B cell (primary cell): Measurements from ENCODE around the gene UPF1. TPM values are rescaled to one million over a fixed set of nuclear protein-coding genes. Genes with fewer than 3 reads are reported as not detected.

Experiments used
- ATAC-seq: fragments of 200-7000 bp; cut with Tn5 transposase; one replicate; pipeline ENCODE4 v1.10.0; 2021; ENCODE audit warnings: low read depth, mild to moderate bottlenecking, moderate number of reproducible peaks, moderate library complexity
- CTCF ChIA-PET: fragments of 350-600 bp; sonication (Branson Sonifier 250); formaldehyde crosslinking; loops from one replicate; lab custom pipeline; 2021; ENCODE audit warnings: antibody characterized with exemption, inconsistent platforms; lab: Charles Lee
- POLR2A ChIA-PET: fragments of 350-600 bp; sonication (Branson Sonifier 250); formaldehyde crosslinking; loops from one replicate; lab custom pipeline; 2021; ENCODE audit warnings: antibody characterized with exemption; lab: Charles Lee
- DNase-seq: peaks from one replicate; pipeline ENCODE4 v3.0.0; 2013
- H2AFZ ChIP-seq: 2 replicates; pipeline ENCODE4 v1.6.1; 2012; ENCODE audit warnings: mild to moderate bottlenecking, low read depth, low read length; ENCODE audit not compliant: insufficient read depth, poor library complexity, severe bottlenecking
- H3K27ac ChIP-seq, 2 donors: 1 replicate in 1 of 2; 2 replicates in 1 of 2; pipeline ENCODE4 v1.5.1; 2012 to 2013; ENCODE audit warnings: low read length in 2 of 2, mild to moderate bottlenecking in 2 of 2, moderate library complexity in 1 of 2
- H3K27me3 ChIP-seq, 4 experiments: fragments of 200-600 bp in 1 of 4; sonication (generic) in 1 of 4; replicated peaks in 1 of 4; 1 replicate in 2 of 4; 2 replicates in 2 of 4; pipeline versions ENCODE4 v1.6.1 to v1.7.0; 2013 to 2016; ENCODE audit warnings: low read length in 3 of 4, mild to moderate bottlenecking in 2 of 4, mixed read lengths in 1 of 4, moderate library complexity in 1 of 4; ENCODE audit not compliant: insufficient read depth in 4 of 4, control insufficient read depth in 3 of 4; ENCODE audit errors: control extremely low read depth in 1 of 4
- H3K36me3 ChIP-seq, 2 experiments: replicated peaks in 1 of 2; 1 replicate in 1 of 2; 2 replicates in 1 of 2; pipeline versions ENCODE4 v1.6.1 to v1.7.1; 2013; ENCODE audit warnings: low read length in 1 of 2; ENCODE audit not compliant: insufficient read depth in 2 of 2, control insufficient read depth in 1 of 2; ENCODE audit errors: control extremely low read depth in 1 of 2, extremely low read depth in 1 of 2
- H3K4me1 ChIP-seq, 2 donors: fragments of 200-600 bp in 1 of 2; sonication (generic) in 1 of 2; 1 replicate in 1 of 2; 2 replicates in 1 of 2; pipeline versions ENCODE4 v1.5.1 to v1.6.1; 2013 to 2017; ENCODE audit warnings: low read length in 2 of 2; ENCODE audit not compliant: control insufficient read depth in 2 of 2, insufficient read depth in 2 of 2
- H3K4me2 ChIP-seq: replicated peaks from 2 replicates; pipeline ENCODE3; 2012; ENCODE audit warnings: mild to moderate bottlenecking, low read depth, low read length; ENCODE audit not compliant: poor library complexity, severe bottlenecking
- H3K4me3 ChIP-seq, 5 experiments: fragments of 200-600 bp in 1 of 5; sonication (generic) in 1 of 5; 1 replicate in 3 of 5; 2 replicates in 2 of 5; pipeline versions ENCODE4 v1.5.1 to v1.7.0; 2011 to 2016; ENCODE audit warnings: low read length in 4 of 5, mild to moderate bottlenecking in 4 of 5, low read depth in 2 of 5, control low read depth in 1 of 5, moderate library complexity in 1 of 5; ENCODE audit not compliant: insufficient read depth in 1 of 5; ENCODE audit errors: control extremely low read depth in 1 of 5, extremely low read depth in 1 of 5
- H3K79me2 ChIP-seq: fragments of 200-600 bp; sonication (generic); one replicate; pipeline ENCODE4 v1.6.0; 2016; ENCODE audit warnings: low read length; ENCODE audit not compliant: control insufficient read depth, insufficient read depth
- H3K9ac ChIP-seq: fragments of 200-600 bp; sonication (generic); 2 replicates; pipeline ENCODE4 v1.6.1; 2017; ENCODE audit warnings: mild to moderate bottlenecking, low read length, moderate library complexity
- H3K9me3 ChIP-seq, 3 donors: one replicate each; pipeline versions ENCODE4 v1.6.1 to v1.7.1; 2013; ENCODE audit warnings: low read length in 2 of 3; ENCODE audit not compliant: control insufficient read depth in 2 of 3, insufficient read depth in 1 of 3; ENCODE audit errors: control extremely low read depth in 1 of 3
- H4K20me1 ChIP-seq: 2 replicates; pipeline ENCODE4 v1.6.0; 2012; ENCODE audit warnings: mild to moderate bottlenecking, low read length; ENCODE audit not compliant: insufficient read depth, control insufficient read depth, poor library complexity, severe bottlenecking
- H3K27ac Mint-ChIP-seq: one replicate; pipeline ENCODE4 v1.8.0; 2021; ENCODE audit warnings: mixed read lengths
- H3K27me3 Mint-ChIP-seq: one replicate; pipeline ENCODE4 v1.8.0; 2021; ENCODE audit warnings: mixed read lengths
- H3K4me1 Mint-ChIP-seq: one replicate; pipeline ENCODE4 v1.8.0; 2021; ENCODE audit warnings: mixed read lengths
- H3K4me3 Mint-ChIP-seq: one replicate; pipeline ENCODE4 v1.8.0; 2021; ENCODE audit warnings: mixed read lengths
- H3K9me3 Mint-ChIP-seq: one replicate; pipeline ENCODE4 v1.8.0; 2022; ENCODE audit warnings: mixed read lengths; ENCODE audit not compliant: insufficient read depth
- CTCF ChIP-seq: fragments of 200-600 bp; IDR thresholded peaks from one replicate; pipeline ENCODE4 v1.8.0; 2022; ENCODE audit warnings: antibody characterized with exemption, mild to moderate bottlenecking
- EZH2 ChIP-seq: IDR thresholded peaks from 2 replicates; pipeline ENCODE4 v1.6.1; 2012; ENCODE audit warnings: borderline replicate concordance, low read depth, mild to moderate bottlenecking, moderate library complexity, low read length; ENCODE audit not compliant: insufficient read depth, poor library complexity, severe bottlenecking
- WGBS: methylation state at CpG from one replicate; pipeline ENCODE4 v1.1.5; 2013; ENCODE audit warnings: missing lambda C conversion rate; ENCODE audit not compliant: insufficient coverage; 5-methylcytosine and 5-hydroxymethylcytosine counted together
- intact Hi-C: fragments of 100-400 bp; cut with micrococcal nuclease; formaldehyde crosslinking; loops from one replicate; pipeline ENCODE4 v1.10.0; 2022
- polyA minus RNA-seq: library from RNA; depleted of rRNA, polyadenylated mRNA; stranded (reverse); fragments of >200 nt; gene quantifications from 2 replicates; pipeline ENCODE4 v1.2.3, GENCODE V29; 2012
- polyA plus RNA-seq: library from polyadenylated mRNA; depleted of rRNA; stranded (reverse); fragments of >200 nt; gene quantifications from 2 replicates; pipeline ENCODE4 v1.2.3, GENCODE V29; 2012
- total RNA-seq, 2 donors: library from RNA; stranded (reverse); fragments of 120-200 nt in 1 of 2; gene quantifications; 1 replicate in 1 of 2; 2 replicates in 1 of 2; pipeline versions ENCODE4 v1.2.3 to v1.2.4, GENCODE V29; 2013 to 2022

UPF1 gene
- 95.1 and 98.6 TPM in 2 replicates for total RNA-seq
- total RNA-seq (2013) = 42.9 TPM
- 51.9 and 75.1 TPM in 2 replicates for polyA plus RNA-seq
- 113 and 148 TPM in 2 replicates for polyA minus RNA-seq

GRCh38 chr19:18831524-18832305 is at the start of gene UPF1:
Gene UPF1 (plus strand): TSS chr19:18831959. CDS start chr19:18832210, 251 bp downstream.
- peaks cover 7 to 15% of the 10 kb centered on the region in 2 experiments for H3K36me3 ChIP-seq
- ChIA-PET CTCF (interaction anchor here (0.5 to 6.1 kb wide), 9 partner anchors 12 to 312 kb away, joined by 3 to 41 read pairs (median 3); partner anchors contain the start of gene TMEM59L), POLR2A (interaction anchor here (0.5 to 1.6 kb wide), 4 partner anchors 149 to 261 kb away, joined by 3 to 8 read pairs (median 4); partner anchors contain the start of gene TMEM59L)
- peak within 1 kb of the TSS; percentile 97 for H2AFZ ChIP-seq
- TF ChIP-seq EZH2 (no peak), CTCF (no peak)
- Mint-ChIP-seq H3K9me3 (no peaks in the 10 kb centered on the region), H3K27me3 (peaks cover 8% of the 10 kb centered on the region), H3K4me3 (peak within 1 kb of the TSS; percentile 91), H3K4me1 (peaks cover 36% of the 10 kb centered on the region), H3K27ac (peak within 1 kb of the TSS; percentile 92)
- DNase-seq = peak; percentile 97
- peaks cover 49% of the 10 kb centered on the region for H3K79me2 ChIP-seq
- peak within 1 kb of the TSS; percentile 63 to 82 (median 73) for H3K4me3 ChIP-seq
- peak; percentile 81 for ATAC-seq
- H3K27me3 ChIP-seq = no peaks in the 10 kb centered on the region
- peak within 1 kb of the TSS; percentile 88 for H3K4me2 ChIP-seq
- H3K4me1 ChIP-seq = peaks cover 34 to 39% of the 10 kb centered on the region in 2 donors
- peak within 1 kb of the TSS; percentile 60 to 90 for H3K27ac ChIP-seq
- peaks cover 2 to 11% (median 4%) of the 10 kb centered on the region in 3 donors for H3K9me3 ChIP-seq
- WGBS = under 1% methylated on average over 96 of the region's 96 CpGs
- H4K20me1 ChIP-seq = peaks cover 45% of the 10 kb centered on the region
- peak within 1 kb of the TSS; percentile 81 for H3K9ac ChIP-seq
- intact Hi-C loops = loop anchor here (1.0 to 5.0 kb wide), 6 partner anchors 44 to 629 kb away; partner anchors contain the start of genes COPE, DDX49, ELL and RAB3A
